Stimulated activated CD4-positive, alpha-beta T cell treated with anti-CD3 and anti-CD28 coated beads, Interleukin-4, amount 100 ng/mL, for 4 hours (primary cell): ENCODE measurements around the gene ZMIZ1.

Experiments
- DNase-seq, 2 experiments: peaks; one replicate each; pipeline ENCODE4 v3.0.0-alpha.2; 2020

ZMIZ1 gene

GRCh38 chr10:79126351-79127080 lies 57.8 kb downstream of the ZMIZ1 start:
- no peak for DNase-seq

- DNase-seq = no peak
Measured at GRCh38 chr10:79127151-79127961, 58.6 kb downstream of the ZMIZ1 start.

- no peak for DNase-seq
Measured at GRCh38 chr10:79128241-79128922, 59.6 kb downstream of the ZMIZ1 start.

- no peak for DNase-seq
Measured at GRCh38 chr10:79128923-79129305, 60.1 kb downstream of the ZMIZ1 start.

- no peak for DNase-seq
Measured at GRCh38 chr10:79129361-79129997, 60.7 kb downstream of the ZMIZ1 start.

GRCh38 chr10:79130255-79130654 lies 61.5 kb downstream of the ZMIZ1 start:
- DNase-seq = no peak

GRCh38 chr10:79130846-79131245 lies 62.1 kb downstream of the ZMIZ1 start:
- no peak for DNase-seq

- DNase-seq = no peak
Measured at GRCh38 chr10:79131836-79132631, 63.3 kb downstream of the ZMIZ1 start.

GRCh38 chr10:79132681-79133381 lies 64.1 kb downstream of the ZMIZ1 start:
- DNase-seq = no peak

- DNase-seq = no peak
Measured at GRCh38 chr10:79133416-79133815, 64.7 kb downstream of the ZMIZ1 start.

GRCh38 chr10:79135790-79136189 lies 67.0 kb downstream of the ZMIZ1 start:
- DNase-seq = no peak

GRCh38 chr10:79136236-79137005 lies 67.7 kb downstream of the ZMIZ1 start:
- no peak for DNase-seq

GRCh38 chr10:79137300-79137756 lies 68.6 kb downstream of the ZMIZ1 start:
- DNase-seq = no peak

GRCh38 chr10:79137826-79138225 lies 69.1 kb downstream of the ZMIZ1 start:
- peak; percentile 12 to 15 for DNase-seq

GRCh38 chr10:79138449-79139123 lies 69.8 kb downstream of the ZMIZ1 start:
- DNase-seq = no peak

GRCh38 chr10:79139124-79139835 lies 70.5 kb downstream of the ZMIZ1 start:
- DNase-seq = no peak

- no peak for DNase-seq
Measured at GRCh38 chr10:79140085-79140793, 71.5 kb downstream of the ZMIZ1 start.

GRCh38 chr10:79140855-79141254 lies 72.1 kb downstream of the ZMIZ1 start:
- no peak for DNase-seq

GRCh38 chr10:79142064-79142491 lies 73.3 kb downstream of the ZMIZ1 start:
- no peak for DNase-seq
